ENCODE data around the gene UBA3.

UBA3 gene

DNA sequence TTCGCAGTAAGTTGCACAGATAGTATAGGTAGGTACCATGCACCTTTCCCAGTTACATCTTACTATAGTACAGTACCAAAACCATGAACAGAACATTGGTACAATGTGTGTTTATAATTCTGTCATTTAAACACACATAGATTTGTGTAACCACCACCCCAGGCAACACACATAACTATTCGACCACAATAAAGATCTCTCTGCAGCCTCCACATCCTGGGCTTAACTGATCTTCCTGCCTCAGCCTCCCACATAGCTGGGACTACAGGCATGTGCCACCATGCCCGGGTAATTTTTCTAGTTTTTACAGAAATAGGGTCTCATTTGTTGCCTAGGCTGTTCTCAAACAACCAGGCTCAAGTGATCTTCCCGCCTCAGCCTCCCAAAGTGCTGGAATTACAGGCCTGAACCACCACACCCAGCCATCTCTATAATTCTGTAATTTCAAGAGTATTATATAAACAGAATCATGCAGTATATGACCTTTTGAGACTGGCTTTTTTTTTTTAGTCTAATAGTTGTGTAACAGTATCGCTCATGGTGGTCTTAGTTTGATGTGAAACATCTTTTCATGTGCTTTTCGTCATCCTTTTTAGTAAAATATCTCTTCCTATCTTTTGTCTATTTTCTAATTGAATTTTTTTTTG lies 14.7 kb downstream of the UBA3 start:
- no peak for DNase-seq

- DNase-seq = no peak
Measured at GRCh38 chr3:69063636-69064035, 16.5 kb downstream of the UBA3 start.

- DNase-seq = no peak
Measured at GRCh38 chr3:69059688-69060087, 20.5 kb downstream of the UBA3 start.

DNA sequence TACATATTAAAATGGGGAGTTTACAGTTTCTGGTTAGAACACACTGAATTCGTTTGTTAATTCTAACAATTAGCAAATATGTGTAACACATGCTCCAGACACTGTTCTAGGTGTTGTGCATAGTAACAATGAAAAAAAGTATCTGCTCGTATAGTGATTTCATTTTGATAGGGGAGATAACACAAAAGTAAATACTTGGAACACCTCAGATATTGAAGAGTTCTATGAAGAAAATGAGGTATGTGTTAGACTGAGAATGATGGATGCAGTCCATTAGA lies 21.3 kb downstream of the UBA3 start:
- no peak for DNase-seq

GRCh38 chr3:69058180-69058946 lies 21.8 kb downstream of the UBA3 start:
- no peak for DNase-seq

- no peak for DNase-seq
Measured at GRCh38 chr3:69052472-69052898, 27.7 kb downstream of the UBA3 start.

DNA sequence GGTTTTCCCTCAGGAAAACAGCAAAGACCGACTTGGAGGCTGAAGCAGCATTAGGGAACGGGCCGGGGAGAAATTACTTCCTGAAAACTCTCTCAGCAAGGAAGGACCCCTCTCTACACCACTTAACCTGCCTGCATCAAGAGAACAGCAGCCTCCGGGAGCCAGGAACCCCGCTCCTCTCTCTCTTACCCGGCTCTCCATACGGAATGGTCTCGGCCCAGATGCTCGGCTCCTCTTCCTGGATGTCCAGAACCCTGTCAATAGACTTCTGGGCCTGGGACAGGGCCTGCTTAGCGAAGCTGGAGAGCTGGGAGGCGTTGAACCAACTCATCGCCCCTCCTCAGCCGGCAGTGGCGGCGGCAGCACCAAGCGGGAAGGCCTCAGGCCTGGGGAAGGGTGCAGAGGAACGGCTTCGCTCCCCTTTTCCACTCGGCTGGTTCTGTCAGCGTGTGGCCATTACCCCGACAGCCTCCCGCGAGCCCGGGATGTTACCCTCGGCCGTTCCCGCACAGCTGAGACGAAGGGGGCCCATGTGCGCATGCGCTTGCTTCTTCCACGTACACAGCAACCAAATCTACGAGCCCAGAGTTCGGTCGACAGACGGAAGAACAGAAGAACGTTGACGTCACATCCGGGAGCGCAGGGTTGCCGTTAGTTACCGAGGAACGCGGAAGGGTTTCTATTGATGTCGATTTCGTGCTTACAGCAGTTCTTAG lies 28.3 kb downstream of the UBA3 start, which contains the start of gene TMF1:
Gene TMF1, minus strand, starts transcription at position 578 of the 716 bp plus-strand sequence. Its CDS starts 247 bp downstream, at position 331.
- DNase-seq = no peak

- DNase-seq = no peak
Measured at GRCh38 chr3:69048990-69049389, 31.2 kb downstream of the UBA3 start.

- DNase-seq = no peak
Measured at GRCh38 chr3:69044608-69045007, 35.6 kb downstream of the UBA3 start.

GRCh38 chr3:69033470-69033869 lies 46.7 kb downstream of the UBA3 start:
- no peak for DNase-seq

DNA sequence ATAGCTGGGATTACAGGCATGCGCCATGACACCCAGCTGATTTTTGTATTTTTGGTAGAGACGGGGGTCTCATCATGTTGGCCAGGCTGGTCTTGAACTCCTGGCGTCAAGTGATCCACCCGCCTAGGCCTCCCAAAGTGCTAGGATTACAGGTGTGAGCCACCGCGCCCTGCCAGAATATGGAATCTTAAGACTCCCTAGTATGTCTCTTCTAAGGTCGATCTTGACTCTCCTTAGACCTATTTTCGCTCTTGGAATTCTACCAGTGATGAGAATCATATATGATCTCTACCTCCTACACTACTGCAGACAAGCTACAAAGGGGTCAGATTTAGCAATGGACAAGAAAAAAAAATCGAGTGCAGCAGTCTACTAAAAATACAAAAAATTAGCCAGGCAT lies 47.4 kb downstream of the UBA3 start:
- no peak for DNase-seq

- DNase-seq = no peak
Measured at GRCh38 chr3:69032142-69032541, 48.0 kb downstream of the UBA3 start.

DNA sequence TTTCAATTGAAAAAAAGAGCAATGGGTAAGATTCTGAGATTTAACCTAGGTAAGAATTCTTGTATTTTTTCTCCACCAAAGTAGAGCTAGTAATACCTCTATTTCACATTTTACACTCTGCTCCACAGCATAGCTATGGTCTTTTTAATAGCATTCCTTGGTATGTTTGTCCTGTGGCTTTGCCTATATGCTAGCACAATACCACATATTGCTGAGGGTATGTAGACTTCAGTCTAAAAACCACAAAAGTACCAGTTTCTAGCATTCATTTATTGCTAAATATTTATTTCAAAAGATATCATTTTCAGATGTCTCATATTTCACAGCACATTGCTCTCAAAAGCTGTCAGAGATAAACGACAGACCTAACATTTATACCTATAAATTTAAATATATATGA lies 48.5 kb downstream of the UBA3 start:
- DNase-seq = no peak

DNA sequence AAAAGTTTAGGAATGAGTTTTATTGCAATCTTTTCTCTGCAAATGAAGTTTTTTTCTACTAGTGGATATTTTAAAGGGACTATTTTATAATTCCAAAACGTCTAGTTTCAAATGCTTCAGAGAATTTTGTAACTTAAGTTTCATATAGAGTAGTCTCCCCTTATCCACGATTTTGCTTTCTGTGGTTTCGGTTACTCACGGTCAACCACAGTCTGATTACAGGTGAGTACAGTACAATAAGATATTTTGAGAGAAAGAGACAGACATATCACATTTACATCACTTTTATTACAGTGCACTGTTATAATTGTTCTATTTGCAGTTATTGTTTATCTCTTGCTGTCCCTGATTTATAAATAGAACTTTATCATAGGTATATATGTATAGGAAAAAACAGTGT lies 59.3 kb downstream of the UBA3 start:
- DNase-seq = no peak

DNA sequence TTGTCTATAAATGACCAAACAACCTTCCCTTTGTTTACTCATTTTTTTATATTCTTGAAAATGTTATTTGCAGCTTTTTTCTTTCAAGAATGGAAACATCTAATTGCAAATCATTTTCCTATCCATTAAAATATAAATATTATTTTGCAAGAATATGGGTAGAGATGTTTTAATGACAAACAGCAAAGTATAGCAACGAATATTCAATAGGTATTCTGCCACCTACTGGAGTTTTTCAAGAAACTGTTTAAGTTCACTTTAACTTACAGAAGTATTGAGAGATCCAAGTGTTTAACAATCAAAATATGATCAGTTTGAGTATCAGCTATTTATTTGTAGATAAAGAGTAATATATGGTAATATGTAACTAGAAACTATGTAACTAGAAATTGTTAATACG lies 59.7 kb downstream of the UBA3 start:
- no peak for DNase-seq

DNA sequence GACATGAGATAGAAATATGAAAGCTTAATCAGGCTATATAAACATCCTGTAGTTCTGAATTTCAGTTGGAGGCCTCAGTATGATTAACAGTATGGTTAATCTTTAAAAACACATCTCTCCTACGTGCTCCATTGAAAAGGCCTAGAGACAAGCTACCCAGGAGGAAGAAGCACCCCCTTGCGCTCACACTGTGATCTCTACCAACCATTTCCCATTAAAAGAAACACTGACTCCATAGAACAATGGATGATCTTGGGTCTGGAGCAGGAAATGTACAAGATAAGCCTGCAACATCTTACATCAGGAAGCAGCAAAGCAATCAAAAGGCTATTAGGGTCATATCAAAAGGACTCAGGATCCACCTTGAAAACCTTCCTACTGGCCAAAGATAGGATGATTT lies 63.3 kb downstream of the UBA3 start:
- DNase-seq = no peak

GRCh38 chr3:69016102-69016501 lies 64.1 kb downstream of the UBA3 start:
- DNase-seq = no peak

GRCh38 chr3:69014022-69014580 lies 66.1 kb downstream of the UBA3 start:
- no peak for DNase-seq

- no peak for DNase-seq
Measured at GRCh38 chr3:69013253-69014021, 66.7 kb downstream of the UBA3 start, which contains the start of gene EOGT. Gene EOGT (minus strand): TSS chr3:69013684. CDS start chr3:69009846, 3,838 bp downstream.

- no peak for DNase-seq
Measured at GRCh38 chr3:69012800-69013252, 67.3 kb downstream of the UBA3 start.

GRCh38 chr3:69012100-69012799 lies 67.9 kb downstream of the UBA3 start:
- no peak for DNase-seq

GRCh38 chr3:69011096-69011730 lies 69.0 kb downstream of the UBA3 start:
- no peak for DNase-seq
